ENCODE measurements around the gene MVP.
"Not testable (repeated sequence)": the region's sequence is repeated elsewhere in the genome, so short reads cannot be mapped to it uniquely, and the experiment has no call there.

MVP gene

GRCh38 chr16:29878172-29878571 lies 57.9 kb downstream of the MVP start:
- in situ Hi-C loops (cut with MboI; ENCODE audit: low sequenced_read_pairs, unreplicated experiment), result no loop called here
- DNase-seq (ENCODE audit: low spot score), result no peak
- TF ChIP-seq CTCF (IDR thresholded peaks at IDR 0.05; ENCODE audit: borderline replicate concordance, control extremely low read depth, extremely low read depth, insufficient read depth, missing control alignments), result no peak

GRCh38 chr16:29881050-29881449 lies 60.8 kb downstream of the MVP start:
- in situ Hi-C loops (cut with MboI; ENCODE audit: low sequenced_read_pairs, unreplicated experiment), result no loop called here
- DNase-seq (ENCODE audit: low spot score), result no peak
- no peak for TF ChIP-seq CTCF (IDR thresholded peaks at IDR 0.05; ENCODE audit: borderline replicate concordance, control extremely low read depth, extremely low read depth, insufficient read depth, missing control alignments)

GRCh38 chr16:29883987-29884386 lies 63.7 kb downstream of the MVP start:
- TF ChIP-seq CTCF (IDR thresholded peaks at IDR 0.05; ENCODE audit: borderline replicate concordance, control extremely low read depth, extremely low read depth, insufficient read depth, missing control alignments), result no peak
- no peak for DNase-seq (ENCODE audit: low spot score)
- in situ Hi-C loops (cut with MboI; ENCODE audit: low sequenced_read_pairs, unreplicated experiment), result no loop called here

GRCh38 chr16:29889372-29889771 lies 69.1 kb downstream of the MVP start:
- DNase-seq (ENCODE audit: low spot score); in situ Hi-C loops (cut with MboI; ENCODE audit: low sequenced_read_pairs, unreplicated experiment): not testable (repeated sequence)

GRCh38 chr16:29891525-29892457 lies 71.5 kb downstream of the MVP start:
- no peak for DNase-seq (ENCODE audit: low spot score)
- in situ Hi-C loops (cut with MboI; ENCODE audit: low sequenced_read_pairs, unreplicated experiment), result no loop called here
- no peak for TF ChIP-seq CTCF (IDR thresholded peaks at IDR 0.05; ENCODE audit: borderline replicate concordance, control extremely low read depth, extremely low read depth, insufficient read depth, missing control alignments)

- no peak for TF ChIP-seq CTCF (IDR thresholded peaks at IDR 0.05; ENCODE audit: borderline replicate concordance, control extremely low read depth, extremely low read depth, insufficient read depth, missing control alignments)
- in situ Hi-C loops (cut with MboI; ENCODE audit: low sequenced_read_pairs, unreplicated experiment), result no loop called here
- no peak for DNase-seq (ENCODE audit: low spot score)
Measured at GRCh38 chr16:29892458-29892813, 72.2 kb downstream of the MVP start.

- in situ Hi-C loops (cut with MboI; ENCODE audit: low sequenced_read_pairs, unreplicated experiment), result no loop called here
- no peak for DNase-seq (ENCODE audit: low spot score)
- no peak for TF ChIP-seq CTCF (IDR thresholded peaks at IDR 0.05; ENCODE audit: borderline replicate concordance, control extremely low read depth, extremely low read depth, insufficient read depth, missing control alignments)
Measured at GRCh38 chr16:29893553-29893952, 73.3 kb downstream of the MVP start.

Measured in GM13976 (cell line).